ENCODE measurements around the gene BANF2. TPM values are rescaled to one million over a fixed set of nuclear protein-coding genes. Genes with fewer than 3 reads are reported as not detected.

BANF2 gene
- total RNA-seq, 1 experiment from 2014 or later = not detected

- ChIA-PET POLR2A (ENCODE audit: unreplicated experiment) (no interaction called here), CTCF (interaction anchor here (0.6 kb wide), 1 partner anchor 114 kb away, joined by 10 read pairs; no protein-coding TSS in a partner anchor)
- H3K4me1 ChIP-seq (ENCODE audit: insufficient read depth, low read length) = peaks cover 12% of the 10 kb centered on the region
- TF ChIP-seq EZH2phosphoT487 (IDR thresholded peaks at IDR 0.05; ENCODE audit: borderline replicate concordance, low read length) = no peak
- TF ChIP-seq CTCF (conservative IDR thresholded peaks at IDR 0.05; ENCODE audit: low read depth, low read length) = no peak
- TF ChIP-seq EZH2 (IDR thresholded peaks at IDR 0.05; ENCODE audit: low read length, unreplicated experiment) = no peak
- peaks cover 4% of the 10 kb centered on the region for H3K36me3 ChIP-seq (ENCODE audit: low read depth, low read length)
- no peak overlapping the region for H3K4me3 ChIP-seq (ENCODE audit: low read length)
- no peak overlapping the region for H3K27ac ChIP-seq (ENCODE audit: low read length)
- no peak overlapping the region for H3K9ac ChIP-seq (ENCODE audit: low read length)
- DNase-seq = no peak
- no TSS peak for BruUV-seq (replicated peaks)
- H3F3A ChIP-seq (ENCODE audit: low read length, unreplicated experiment) = no peaks in the 10 kb centered on the region
- no peak overlapping the region for H2AFZ ChIP-seq (ENCODE audit: low read length)
- intact Hi-C loops (cut with micrococcal nuclease) = loop anchor here (5.0 kb wide), 1 partner anchor 308 kb away; no protein-coding TSS in a partner anchor
- ATAC-seq = no peak
- no peak overlapping the region for H3K4me2 ChIP-seq (ENCODE audit: low read length)
- peaks cover 46% of the 10 kb centered on the region for H3K27me3 ChIP-seq (ENCODE audit: low read length)
- H4K20me1 ChIP-seq (ENCODE audit: low read length) = peaks cover 15% of the 10 kb centered on the region
- no peaks in the 10 kb centered on the region for H3K9me3 ChIP-seq (ENCODE audit: low read length)
- H3K9me2 ChIP-seq (replicated peaks; ENCODE audit: low read length) = no peaks in the 10 kb centered on the region
- peaks cover 17% of the 10 kb centered on the region for H3K79me2 ChIP-seq (ENCODE audit: low read length)
Measured at GRCh38 chr20:17684077-17684888, 15.5 kb upstream of the BANF2 start.

- Histone ChIP-seq H3K27me3 (ENCODE audit: low read length) (peaks cover 46% of the 10 kb centered on the region), H3K4me1 (ENCODE audit: insufficient read depth, low read length) (peaks cover 3% of the 10 kb centered on the region), H3K4me2 (ENCODE audit: low read length) (no peak overlapping the region), H3K9me2 (replicated peaks; ENCODE audit: low read length) (no peaks in the 10 kb centered on the region), H3K36me3 (ENCODE audit: low read depth, low read length) (no peaks in the 10 kb centered on the region), H4K20me1 (ENCODE audit: low read length) (peaks cover 6% of the 10 kb centered on the region; the same call in 1 of the 2 replicates), H3K9ac (ENCODE audit: low read length) (no peak overlapping the region), H3K9me3 (ENCODE audit: low read length) (no peaks in the 10 kb centered on the region), H2AFZ (ENCODE audit: low read length) (no peak overlapping the region), H3K4me3 (ENCODE audit: low read length) (no peak overlapping the region), H3F3A (ENCODE audit: low read length, unreplicated experiment) (no peaks in the 10 kb centered on the region), H3K79me2 (ENCODE audit: low read length) (peaks cover 8% of the 10 kb centered on the region), H3K27ac (ENCODE audit: low read length) (no peak overlapping the region)
- intact Hi-C loops (cut with micrococcal nuclease) = no loop called here
- ATAC-seq (no peak), DNase-seq (no peak)
- ChIA-PET POLR2A (ENCODE audit: unreplicated experiment) (interaction anchor here (0.7 kb wide), 1 partner anchor 153 kb away, joined by 3 read pairs; no protein-coding TSS in a partner anchor), CTCF (interaction anchor here (0.6 kb wide), 1 partner anchor 113 kb away, joined by 10 read pairs; no protein-coding TSS in a partner anchor)
- no TSS peak for BruUV-seq (replicated peaks)
- TF ChIP-seq EZH2phosphoT487 (IDR thresholded peaks at IDR 0.05; ENCODE audit: borderline replicate concordance, low read length) (no peak), EZH2 (IDR thresholded peaks at IDR 0.05; ENCODE audit: low read length, unreplicated experiment) (no peak), CTCF (conservative IDR thresholded peaks at IDR 0.05; ENCODE audit: low read depth, low read length) (no peak)
Measured at GRCh38 chr20:17685168-17685567, 14.6 kb upstream of the BANF2 start.

- no peaks in the 10 kb centered on the region for H4K20me1 ChIP-seq (ENCODE audit: low read length)
- no peaks in the 10 kb centered on the region for H3K9me2 ChIP-seq (replicated peaks; ENCODE audit: low read length)
- H3K9me3 ChIP-seq (ENCODE audit: low read length) = no peaks in the 10 kb centered on the region
- H3K27ac ChIP-seq (ENCODE audit: low read length) = no peak overlapping the region
- H3K4me2 ChIP-seq (ENCODE audit: low read length) = no peak overlapping the region
- H3K4me3 ChIP-seq (ENCODE audit: low read length) = no peak overlapping the region
- H3F3A ChIP-seq (ENCODE audit: low read length, unreplicated experiment) = no peaks in the 10 kb centered on the region
- TF ChIP-seq EZH2phosphoT487 (IDR thresholded peaks at IDR 0.05; ENCODE audit: borderline replicate concordance, low read length) (no peak), CTCF (conservative IDR thresholded peaks at IDR 0.05; ENCODE audit: low read depth, low read length) (no peak), EZH2 (IDR thresholded peaks at IDR 0.05; ENCODE audit: low read length, unreplicated experiment) (no peak)
- intact Hi-C loops (cut with micrococcal nuclease) = no loop called here
- no peaks in the 10 kb centered on the region for H3K36me3 ChIP-seq (ENCODE audit: low read depth, low read length)
- DNase-seq (no peak), ATAC-seq (no peak)
- H3K27me3 ChIP-seq (ENCODE audit: low read length) = peaks cover 46% of the 10 kb centered on the region
- POLR2A ChIA-PET (ENCODE audit: unreplicated experiment) = no interaction called here
- H3K4me1 ChIP-seq (ENCODE audit: insufficient read depth, low read length) = no peaks in the 10 kb centered on the region
- H2AFZ ChIP-seq (ENCODE audit: low read length) = no peak overlapping the region
- no TSS peak for BruUV-seq (replicated peaks)
- CTCF ChIA-PET = no interaction called here
- H3K79me2 ChIP-seq (ENCODE audit: low read length) = no peaks in the 10 kb centered on the region
- no peak overlapping the region for H3K9ac ChIP-seq (ENCODE audit: low read length)
Measured at GRCh38 chr20:17687800-17688199, 12.0 kb upstream of the BANF2 start.

All from PC-3 (cell line).